Measurements from ENCODE around the gene GNG12.
"Not testable (repeated sequence)": the region's sequence is repeated elsewhere in the genome, so short reads cannot be mapped to it uniquely, and the experiment has no call there.

Gene GNG12

DNA sequence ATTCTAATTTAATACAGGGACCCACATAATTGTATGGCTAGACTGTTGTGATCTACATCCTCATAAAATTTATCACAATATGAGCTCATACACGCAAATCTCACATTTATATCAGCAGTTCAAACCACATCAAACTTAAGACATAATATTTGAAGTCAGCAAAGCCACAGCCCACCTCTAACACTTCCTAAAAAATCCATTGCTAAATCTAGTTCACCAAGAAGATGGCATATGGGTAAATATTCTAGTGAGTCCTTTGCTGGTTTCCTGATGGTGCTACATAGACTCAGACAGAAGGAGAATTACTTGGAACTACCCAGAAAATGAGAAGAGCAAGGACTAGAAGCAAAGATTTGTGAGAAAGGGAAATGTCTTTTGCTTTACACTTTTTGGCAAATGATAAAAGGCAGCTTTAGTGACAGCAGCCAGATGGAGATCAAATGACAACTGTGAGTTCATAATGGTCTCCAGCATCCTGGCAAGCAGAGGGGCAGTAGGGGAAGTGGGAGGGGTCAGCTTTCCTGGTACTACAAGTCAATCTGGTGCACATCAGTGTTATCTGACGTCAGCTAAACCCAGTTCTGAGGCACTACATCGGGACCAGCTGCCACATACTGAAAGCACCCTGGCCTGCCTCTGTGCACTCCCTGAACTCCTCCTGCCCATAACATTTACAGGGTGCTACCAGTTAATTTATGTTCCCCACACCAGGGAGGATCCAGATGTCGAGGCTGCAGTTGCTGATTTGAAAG lies 158.8 kb downstream of the GNG12 start:
- DNase-seq, result no peak

- DNase-seq, result no peak
These were observed 159.6 kb downstream of the GNG12 start for GRCh38 chr1:67673468-67674201.

GRCh38 chr1:67672260-67672803 lies 160.9 kb downstream of the GNG12 start:
- no peak for DNase-seq

GRCh38 chr1:67668660-67669059 lies 164.6 kb downstream of the GNG12 start:
- DNase-seq, result no peak

GRCh38 chr1:67666636-67667035 lies 166.6 kb downstream of the GNG12 start:
- DNase-seq, result no peak

DNA sequence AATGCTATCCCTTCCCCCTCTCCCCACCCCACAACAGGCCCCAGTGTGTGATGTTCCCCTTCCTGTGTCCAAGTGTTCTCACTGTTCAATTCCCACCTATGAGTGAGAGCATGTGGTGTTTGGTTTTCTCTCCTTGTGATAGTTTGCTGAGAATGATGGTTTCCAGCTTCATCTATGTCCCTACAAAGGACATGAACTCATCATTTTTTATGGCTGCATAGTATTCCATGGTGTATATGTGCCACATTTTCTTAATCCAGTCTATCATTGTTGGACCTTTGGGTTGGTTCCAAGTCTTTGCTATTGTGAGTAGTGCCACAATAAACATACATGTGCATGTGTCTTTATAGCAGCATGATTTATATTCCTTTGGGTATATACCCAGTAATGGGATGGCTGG lies 168.0 kb downstream of the GNG12 start:
- DNase-seq, result not testable (repeated sequence)

DNA sequence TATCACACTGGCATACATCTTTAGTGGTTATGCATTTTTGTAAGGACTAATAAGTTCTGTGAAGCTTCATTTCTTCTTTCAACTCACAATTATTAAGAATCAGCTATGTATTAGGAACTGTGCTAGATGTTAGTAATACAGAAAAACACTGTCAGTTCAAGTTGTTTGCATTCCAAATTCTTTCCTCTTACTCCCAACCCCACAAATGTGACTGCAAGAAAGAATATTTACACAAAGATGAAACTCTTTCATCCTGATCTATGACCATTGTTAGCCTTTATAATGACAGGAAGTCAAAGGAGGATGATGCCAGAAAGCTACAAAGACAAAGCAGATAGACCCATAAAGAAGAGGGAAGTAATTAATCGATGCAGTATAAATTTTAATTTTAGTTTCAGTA lies 169.2 kb downstream of the GNG12 start:
- DNase-seq, result no peak

DNA sequence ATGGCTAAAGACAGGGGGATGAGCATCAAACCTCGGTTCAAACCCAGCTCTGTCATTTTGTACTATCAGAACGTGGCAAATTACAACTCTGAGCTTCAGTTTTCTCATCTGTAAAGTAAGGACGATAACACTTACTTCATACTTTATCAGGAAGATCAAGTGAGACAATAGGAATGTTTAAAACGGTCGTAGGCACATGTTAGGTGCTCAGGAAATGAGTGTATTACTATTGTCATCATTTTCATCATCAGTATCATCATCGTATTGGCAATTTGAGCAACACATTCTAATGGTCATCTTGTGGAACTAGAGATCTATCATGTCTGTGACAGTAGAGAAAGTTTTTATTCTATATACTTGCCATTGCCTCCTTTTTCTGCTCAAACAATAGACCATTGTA lies 170.4 kb downstream of the GNG12 start:
- no peak for DNase-seq

DNA sequence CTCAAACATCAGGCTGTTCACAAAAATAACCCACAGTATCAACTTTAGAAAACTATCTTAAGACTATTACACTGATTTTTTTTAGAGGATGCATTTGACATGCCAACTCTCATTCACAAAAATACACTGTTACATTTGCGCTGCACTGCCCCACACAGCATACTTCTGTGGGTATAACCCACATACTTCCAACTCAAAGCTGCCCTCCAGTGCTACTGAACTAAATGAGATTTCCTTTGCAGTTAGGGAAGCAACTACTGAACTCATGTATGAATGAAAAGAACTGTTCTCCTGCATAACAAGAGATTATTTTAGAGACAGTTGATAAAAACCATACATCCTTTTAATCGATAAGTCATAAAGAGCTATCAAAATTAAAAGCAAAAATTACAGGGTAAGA lies 174.0 kb downstream of the GNG12 start:
- no peak for DNase-seq

DNA sequence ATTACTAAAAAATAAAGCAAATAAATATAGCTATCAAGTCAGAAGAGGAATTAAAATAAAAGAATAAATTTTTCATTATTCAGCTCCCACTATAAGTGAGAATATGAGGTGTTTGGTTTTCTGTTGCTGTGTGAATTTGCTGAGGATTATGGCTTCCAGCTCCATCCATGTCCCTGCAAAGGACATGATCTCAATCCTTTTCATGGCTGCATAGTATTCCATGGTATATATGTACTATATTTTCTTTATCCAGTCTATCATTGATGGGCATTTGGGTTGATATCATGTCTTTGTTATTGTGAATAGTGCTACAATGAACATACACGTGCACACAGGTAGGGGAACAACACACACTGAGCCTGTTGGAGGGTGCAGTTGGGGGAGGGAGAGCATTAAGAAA lies 176.1 kb downstream of the GNG12 start:
- DNase-seq, result not testable (repeated sequence)

- DNase-seq, result no peak
These were observed 177.7 kb downstream of the GNG12 start for GRCh38 chr1:67655581-67655980.

DNA sequence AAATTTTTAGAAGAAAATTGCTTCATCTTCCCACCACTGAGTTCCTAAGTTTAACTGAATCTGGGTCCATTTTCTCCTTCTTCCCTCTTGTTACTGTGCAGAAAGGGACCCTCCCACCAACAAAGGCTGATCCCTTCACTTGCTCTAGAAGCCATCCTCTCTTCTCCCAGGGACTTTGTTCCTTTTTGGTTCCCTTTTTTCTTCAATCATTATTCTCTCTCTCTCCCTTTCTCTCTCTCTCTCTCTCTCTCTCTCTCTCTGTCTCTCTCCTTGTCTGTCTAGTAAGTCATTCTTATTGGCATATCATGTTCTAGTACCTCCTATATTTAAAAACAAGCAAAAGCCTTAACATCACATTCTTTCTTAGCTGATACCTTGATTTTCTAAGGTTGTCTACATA lies 180.0 kb downstream of the GNG12 start:
- DNase-seq, result no peak

DNA sequence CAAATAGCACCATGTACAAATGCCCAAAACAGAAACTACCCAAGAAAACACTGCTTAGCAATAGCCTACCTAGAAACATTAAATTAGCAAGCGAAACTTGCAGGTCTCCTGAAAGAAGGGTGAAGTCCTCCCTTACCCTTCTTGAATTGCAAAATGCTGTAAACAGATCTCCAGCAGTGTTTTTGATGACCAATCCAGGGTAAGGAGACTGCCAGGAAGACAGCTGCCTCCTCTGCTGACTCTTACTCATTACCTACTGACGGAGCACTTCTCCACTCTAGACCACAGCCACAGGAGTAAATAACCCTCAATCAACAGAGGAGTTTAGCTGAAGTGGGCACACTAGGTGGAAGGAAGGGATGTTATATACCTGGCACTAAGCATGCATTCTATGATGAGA lies 180.5 kb downstream of the GNG12 start:
- DNase-seq, result peak; percentile 41
